Measurements from ENCODE around the gene BOLA1.

DNA sequence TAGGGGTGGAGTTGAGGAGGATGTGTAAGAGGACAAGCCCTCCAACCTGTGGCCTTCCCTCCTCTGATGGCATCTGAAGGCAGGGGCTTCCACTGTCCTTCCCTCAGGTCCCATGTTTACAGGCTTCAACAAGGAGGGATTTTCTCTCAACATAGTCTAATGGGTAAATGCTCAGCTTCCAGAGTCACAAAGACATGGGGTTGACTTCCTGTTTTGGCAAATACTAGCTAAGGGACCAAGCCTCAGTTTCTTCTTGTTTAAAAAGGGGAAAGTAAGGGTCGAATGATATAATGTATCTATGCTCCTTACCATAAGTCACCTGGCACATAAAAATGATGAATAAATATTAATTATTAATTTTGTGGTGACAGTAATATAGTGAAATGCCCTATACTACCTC lies 15.2 kb downstream of the BOLA1 start:
- TF ChIP-seq POLR2AphosphoS5 (IDR thresholded peaks at IDR 0.05; ENCODE audit: borderline replicate concordance, low read depth, low read length) (no peak), EZH2 (IDR thresholded peaks at IDR 0.05) (no peak)

Data from SK-N-MC (cell line).